Activated CD8-positive, alpha-beta memory T cell treated with anti-CD3 and anti-CD28 coated beads for 36 hours (primary cell): Measurements from ENCODE around the gene COPS9. TPM values are rescaled to one million over a fixed set of nuclear protein-coding genes. Genes with fewer than 3 reads are reported as not detected.

ENCODE experiments used
- CTCF ChIA-PET: fragments of 350-600 bp; sonication (Branson Sonifier 250); formaldehyde crosslinking; loops from one replicate; lab custom pipeline; 2021; ENCODE audit warnings: antibody characterized with exemption; lab: Charles Lee
- POLR2A ChIA-PET: fragments of 350-600 bp; sonication (Branson Sonifier 250); formaldehyde crosslinking; loops from one replicate; lab custom pipeline; 2021; ENCODE audit warnings: antibody characterized with exemption; lab: Charles Lee
- total RNA-seq, 2 experiments: library from RNA; stranded (reverse); gene quantifications; one replicate each; pipeline ENCODE4 v1.2.3, GENCODE V29; 2021

COPS9 gene
- total RNA-seq, 2 experiments from 2014 or later = 165 to 187 TPM

- POLR2A ChIA-PET = no interaction called here
- CTCF ChIA-PET = interaction anchor here (0.5 kb wide), 1 partner anchor 84 kb away, joined by 5 read pairs; no protein-coding TSS in a partner anchor
These were observed 17.3 kb upstream of the COPS9 start for GRCh38 chr2:240153418-240153817.

- POLR2A ChIA-PET = no interaction called here
- CTCF ChIA-PET = interaction anchor here (1.6 kb wide), 1 partner anchor 8 kb away, joined by 4 read pairs; no protein-coding TSS in a partner anchor
These were observed 15.4 kb upstream of the COPS9 start for GRCh38 chr2:240151477-240152031.

GRCh38 chr2:240149943-240150784, 14.1 kb upstream of the COPS9 start:
- ChIA-PET POLR2A (no interaction called here), CTCF (no interaction called here)

DNA sequence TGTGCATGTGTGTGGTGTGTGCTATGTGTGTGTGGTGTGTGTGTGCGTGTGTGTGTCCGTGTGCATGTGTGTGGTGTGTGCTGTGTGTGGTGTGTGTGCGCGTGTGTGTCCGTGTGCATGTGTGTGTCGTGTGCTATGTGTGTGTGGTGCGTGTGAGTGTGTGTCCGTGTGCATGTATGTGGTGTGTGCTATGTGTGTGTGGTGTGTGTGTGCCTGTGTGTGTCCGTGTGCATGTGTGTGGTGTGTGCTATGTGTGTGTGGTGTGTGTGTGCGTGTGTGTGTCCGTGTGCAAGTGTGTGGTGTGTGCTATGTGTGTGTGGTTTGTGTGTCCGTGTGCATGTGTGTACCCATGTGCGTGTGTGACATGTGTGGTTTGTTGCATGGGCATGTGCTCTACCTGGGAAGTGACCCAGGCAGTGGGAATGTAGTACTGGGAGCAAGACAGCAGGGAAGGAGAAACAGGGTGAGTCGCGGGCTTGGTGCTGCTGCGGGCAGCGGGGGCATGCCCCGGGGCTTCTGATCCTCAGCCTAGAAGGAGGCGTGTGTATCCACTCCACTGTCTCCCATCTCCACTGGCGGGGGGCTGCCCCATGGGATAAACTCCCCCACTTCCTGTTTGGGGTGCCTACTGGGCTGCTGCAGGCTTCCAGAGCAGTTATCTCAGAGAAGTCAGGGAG, 11.9 kb upstream of the COPS9 start:
- POLR2A ChIA-PET = no interaction called here
- CTCF ChIA-PET = no interaction called here

DNA sequence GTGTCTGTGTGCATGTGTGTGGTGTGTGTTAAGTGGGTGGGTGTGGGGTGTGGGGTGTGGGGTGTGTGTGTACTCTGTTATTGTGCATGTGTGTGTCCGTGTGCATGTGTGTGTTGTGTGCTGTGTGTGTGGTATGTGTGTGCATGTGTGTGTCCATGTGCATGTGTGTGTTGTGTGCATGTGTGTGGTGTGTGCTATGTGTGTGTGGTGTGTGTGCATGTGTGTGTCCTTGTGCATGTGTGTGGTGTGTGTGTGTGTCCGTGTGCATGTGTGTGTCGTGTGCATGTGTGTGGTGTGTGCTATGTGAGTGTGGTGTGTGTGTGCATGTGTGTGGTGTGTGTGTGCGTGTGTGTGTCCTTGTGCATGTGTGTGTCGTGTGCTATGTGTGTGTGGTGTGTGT, 11.3 kb upstream of the COPS9 start:
- ChIA-PET CTCF (no interaction called here), POLR2A (no interaction called here)

GRCh38 chr2:240146627-240147278, 10.6 kb upstream of the COPS9 start:
- CTCF ChIA-PET = no interaction called here
- POLR2A ChIA-PET = no interaction called here

GRCh38 chr2:240146141-240146561, 10.0 kb upstream of the COPS9 start:
- POLR2A ChIA-PET = no interaction called here
- CTCF ChIA-PET = interaction anchor here (4.9 kb wide), 1 partner anchor 87 kb away, joined by 79 read pairs; no protein-coding TSS in a partner anchor

GRCh38 chr2:240145461-240145860, 9.4 kb upstream of the COPS9 start:
- ChIA-PET CTCF (interaction anchor here (0.9 to 4.9 kb wide), 2 partner anchors 80 to 86 kb away, joined by 3 to 79 read pairs; no protein-coding TSS in a partner anchor), POLR2A (no interaction called here)

GRCh38 chr2:240144649-240145261, 8.7 kb upstream of the COPS9 start:
- ChIA-PET CTCF (interaction anchor here (0.7 to 4.9 kb wide), 9 partner anchors 10 to 1024 kb away, joined by 3 to 79 read pairs (median 3); no protein-coding TSS in a partner anchor), POLR2A (no interaction called here)

DNA sequence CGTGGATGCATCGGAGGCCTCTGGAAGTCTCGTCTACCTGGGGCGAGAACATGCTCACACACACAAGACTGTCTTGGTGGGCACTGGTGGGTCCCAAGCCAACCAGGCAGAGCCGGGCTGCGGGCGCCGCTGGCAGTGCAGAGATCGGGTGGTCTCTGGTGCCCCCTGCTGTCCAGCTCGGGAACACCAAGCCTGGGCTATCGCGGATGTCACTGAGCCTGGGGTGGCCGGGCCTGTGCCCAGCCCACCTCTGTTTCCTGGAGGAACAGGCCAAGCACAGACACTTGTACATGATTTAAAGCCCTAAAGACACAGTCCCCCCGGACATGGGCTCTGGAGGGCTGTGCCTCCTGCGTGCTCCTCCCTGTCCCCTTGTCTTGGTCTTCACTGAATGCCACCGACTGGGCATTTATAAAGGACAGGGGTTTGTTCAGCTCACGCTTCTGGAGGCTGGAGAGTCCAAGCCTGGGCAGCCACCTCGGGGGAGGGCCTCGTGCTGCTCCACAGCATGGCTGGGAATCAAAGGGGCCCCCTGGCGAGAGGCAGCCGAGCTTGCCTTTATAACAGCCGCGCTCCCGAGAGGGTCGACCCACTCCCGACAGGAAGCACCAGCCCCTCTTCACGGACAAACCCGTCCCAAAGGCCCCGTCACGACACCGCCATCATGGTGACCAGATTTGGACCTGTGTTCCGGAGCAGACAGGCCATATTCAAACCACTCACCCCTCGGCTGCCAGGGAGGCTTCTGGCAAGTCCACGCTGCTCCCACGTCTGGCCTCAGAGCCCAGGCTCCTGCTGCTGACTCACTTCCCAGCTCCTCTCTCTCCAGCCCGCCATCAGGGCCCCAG, 7.9 kb upstream of the COPS9 start:
- ChIA-PET CTCF (interaction anchor here (0.7 to 4.9 kb wide), 16 partner anchors 8 to 1023 kb away, joined by 3 to 79 read pairs (median 3); partner anchors contain the start of gene GPC1), POLR2A (no interaction called here)

GRCh38 chr2:240143276-240143675, 7.2 kb upstream of the COPS9 start:
- POLR2A ChIA-PET = no interaction called here
- CTCF ChIA-PET = interaction anchor here (0.9 to 4.9 kb wide), 12 partner anchors 8 to 209 kb away, joined by 3 to 79 read pairs (median 4); no protein-coding TSS in a partner anchor

- POLR2A ChIA-PET = no interaction called here
- CTCF ChIA-PET = interaction anchor here (0.9 to 4.9 kb wide), 8 partner anchors 8 to 84 kb away, joined by 3 to 79 read pairs (median 6); no protein-coding TSS in a partner anchor
These were observed 6.8 kb upstream of the COPS9 start for GRCh38 chr2:240142859-240143258.

GRCh38 chr2:240142256-240142775, 6.2 kb upstream of the COPS9 start:
- ChIA-PET CTCF (interaction anchor here (4.9 kb wide), 1 partner anchor 83 kb away, joined by 79 read pairs; no protein-coding TSS in a partner anchor), POLR2A (no interaction called here)

GRCh38 chr2:240141736-240142135, 5.6 kb upstream of the COPS9 start:
- ChIA-PET CTCF (interaction anchor here (4.9 kb wide), 1 partner anchor 83 kb away, joined by 79 read pairs; no protein-coding TSS in a partner anchor), POLR2A (no interaction called here)

GRCh38 chr2:240140920-240141319, 4.8 kb upstream of the COPS9 start:
- ChIA-PET POLR2A (no interaction called here), CTCF (interaction anchor here (1.2 kb wide), 1 partner anchor 8 kb away, joined by 4 read pairs; no protein-coding TSS in a partner anchor)

- POLR2A ChIA-PET = interaction anchor here (0.6 kb wide), 1 partner anchor 115 kb away, joined by 6 read pairs; no protein-coding TSS in a partner anchor
- CTCF ChIA-PET = interaction anchor here (1.2 kb wide), 1 partner anchor 8 kb away, joined by 4 read pairs; no protein-coding TSS in a partner anchor
These were observed 4.4 kb upstream of the COPS9 start, which contains the start of gene OTOS for GRCh38 chr2:240140511-240140910. TSS of gene OTOS (minus strand) at chr2:240140658. CDS start at chr2:240140326, 332 bp downstream.
